Upper lobe of left lung (tissue), 6 donors: ENCODE results near the gene DMRTC2. TPM values are rescaled to one million over a fixed set of nuclear protein-coding genes. Genes with fewer than 3 reads are reported as not detected.

ENCODE experiments used
- ATAC-seq, 2 donors: fragments of 200-7000 bp; cut with Tn5 transposase; one replicate each; pipeline ENCODE4 v1.9.1; 2022; ENCODE audit warnings: mild to moderate bottlenecking in 2 of 2, moderate library complexity in 2 of 2; ENCODE audit not compliant: low FRiP score in 2 of 2
- DNase-seq, 2 donors: peaks; one replicate each; pipeline ENCODE4 v3.0.0-alpha.2; 2019 to 2020
- H3K27ac ChIP-seq, 4 donors: fragments of 200-600 bp; sonication (generic); one replicate each; pipeline ENCODE4 v1.5.1; 2016 to 2019
- H3K27me3 ChIP-seq, 4 donors: fragments of 200-600 bp; sonication (generic); one replicate each; pipeline ENCODE4 v1.5.1; 2017 to 2019
- H3K36me3 ChIP-seq, 4 donors: fragments of 200-600 bp; sonication (generic); one replicate each; pipeline ENCODE4 v1.5.1; 2016 to 2019
- H3K4me1 ChIP-seq, 4 donors: fragments of 200-600 bp; sonication (generic); one replicate each; pipeline ENCODE4 v1.5.1; 2018 to 2019
- H3K4me3 ChIP-seq, 4 donors: fragments of 200-600 bp; sonication (generic); one replicate each; pipeline ENCODE4 v1.5.1; 2017 to 2019; ENCODE audit warnings: mild to moderate bottlenecking in 2 of 4, moderate library complexity in 1 of 4
- H3K9me3 ChIP-seq, 4 donors: fragments of 200-600 bp; sonication (generic); one replicate each; pipeline ENCODE4 v1.5.1; 2018 to 2019
- CTCF ChIP-seq, 6 experiments: fragments of 450-650 bp in 4 of 6; fragments of 200-600 bp in 2 of 6; sonication (generic) in 2 of 6; IDR thresholded peaks; one replicate each; pipeline ENCODE4 v1.5.1; 2016 to 2019; ENCODE audit warnings: antibody characterized with exemption in 6 of 6
- EP300 ChIP-seq, 4 donors: sonication (generic); formaldehyde crosslinking; IDR thresholded peaks; one replicate each; pipeline ENCODE4 v1.5.1; 2017; ENCODE audit warnings: antibody characterized with exemption in 4 of 4, control low read depth in 2 of 4
- POLR2A ChIP-seq, 4 donors: fragments of 450-650 bp; IDR thresholded peaks; one replicate each; pipeline ENCODE4 v1.5.1; 2016 to 2017; ENCODE audit warnings: antibody characterized with exemption in 4 of 4, mild to moderate bottlenecking in 2 of 4
- POLR2AphosphoS5 ChIP-seq, 2 donors: sonication (generic); formaldehyde crosslinking; IDR thresholded peaks; one replicate each; pipeline ENCODE4 v1.5.1; 2017; ENCODE audit warnings: antibody characterized with exemption in 2 of 2
- WGBS, 2 donors: methylation state at CpG; one replicate each; pipeline ENCODE4 v1.1.5; 2017 to 2018; 5-methylcytosine and 5-hydroxymethylcytosine counted together
- small RNA-seq, 4 donors: library from RNA; depleted of rRNA; stranded (forward); fragments of <200 nt; gene quantifications; one replicate each; pipeline ENCODE3, GENCODE V24; 2016
- total RNA-seq, 6 donors: library from RNA; depleted of rRNA in 4 of 6; stranded (reverse); fragments of >200 nt in 4 of 6; gene quantifications; one replicate each; pipeline versions ENCODE4 v1.1.0 to v1.2.1, GENCODE V29; 2016 to 2021
- donor health status: DM: no; HTN: no; CAD: no; lungs with moderate emphysema.
- donor health status: DM: no; HTN: yes; CAD: no; lungs with severe emphysema.

DMRTC2 gene
- total RNA-seq, 6 donors from 2014 or later, result not detected

- no peak overlapping the region for H3K27ac ChIP-seq
- H3K4me1 ChIP-seq, result peaks cover 0 to 6% (median 0%) of the 10 kb centered on the region in 4 donors
- 100% methylated on average over 1 to 3 of the region's 3 CpGs for WGBS, 2 donors
- H3K27me3 ChIP-seq, result no peaks in the 10 kb centered on the region
- no peak overlapping the region for H3K4me3 ChIP-seq
- no peak for TF ChIP-seq EP300 (IDR thresholded peaks at IDR 0.05)
- no peak for TF ChIP-seq CTCF (IDR thresholded peaks at IDR 0.05)
- TF ChIP-seq POLR2AphosphoS5 (IDR thresholded peaks at IDR 0.05), result no peak
- no peak for TF ChIP-seq POLR2A (IDR thresholded peaks at IDR 0.05)
- DNase-seq (no peak), ATAC-seq (no peak)
- H3K36me3 ChIP-seq, result peaks cover 46 to 93% (median 85%) of the 10 kb centered on the region in 4 donors
- H3K9me3 ChIP-seq, result no peaks in the 10 kb centered on the region
Measured at GRCh38 chr19:41897181-41897580, 52.3 kb downstream of the DMRTC2 start.

DNA sequence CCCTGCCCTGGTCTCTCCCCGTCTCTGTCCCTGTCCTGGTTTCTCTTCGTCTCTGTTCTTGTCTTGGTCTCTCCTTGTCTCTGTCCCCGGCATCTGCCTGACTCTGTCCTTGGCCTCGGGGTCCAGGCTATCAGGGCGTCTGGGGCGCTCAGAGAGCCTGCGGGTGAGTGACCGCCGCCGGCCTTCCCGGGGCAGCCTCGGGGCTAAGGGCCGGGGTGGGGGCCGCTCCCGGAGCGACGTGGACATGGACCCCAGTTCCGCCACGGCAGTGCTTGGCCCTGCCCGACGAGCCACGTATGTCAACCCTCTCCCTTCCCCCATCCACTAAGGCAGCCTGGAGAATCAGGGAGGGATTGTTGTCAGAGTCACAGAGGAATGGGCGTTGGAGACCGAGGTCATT is 53.0 kb downstream of the DMRTC2 start:
- DNase-seq, result peak in 1 of 2 donors; percentile 77
- H3K4me1 ChIP-seq, result peaks cover 0 to 3% (median under 1%) of the 10 kb centered on the region in 4 donors
- H3K9me3 ChIP-seq, result no peaks in the 10 kb centered on the region
- no peak for TF ChIP-seq POLR2A (IDR thresholded peaks at IDR 0.05)
- no peak for TF ChIP-seq CTCF (IDR thresholded peaks at IDR 0.05)
- TF ChIP-seq POLR2AphosphoS5 (IDR thresholded peaks at IDR 0.05), result no peak
- TF ChIP-seq EP300 (IDR thresholded peaks at IDR 0.05), result no peak
- no peaks in the 10 kb centered on the region for H3K27me3 ChIP-seq
- H3K4me3 ChIP-seq, result no peak overlapping the region
- 90 to 93% methylated on average over 19 to 24 of the region's 24 CpGs for WGBS, 2 donors
- H3K36me3 ChIP-seq, result peaks cover 51 to 93% (median 85%) of the 10 kb centered on the region in 4 donors
- peak in 1 of 2 donors; percentile 26 for ATAC-seq
- no peak overlapping the region for H3K27ac ChIP-seq

GRCh38 chr19:41898235-41898634 is 53.4 kb downstream of the DMRTC2 start:
- Histone ChIP-seq H3K27me3 (no peaks in the 10 kb centered on the region), H3K4me1 (peaks cover 0 to 8% (median 3%) of the 10 kb centered on the region in 4 donors), H3K4me3 (no peak overlapping the region), H3K36me3 (peaks cover 55 to 95% (median 87%) of the 10 kb centered on the region in 4 donors), H3K9me3 (no peaks in the 10 kb centered on the region), H3K27ac (no peak overlapping the region)
- ATAC-seq (no peak), DNase-seq (peak in 1 of 2 donors; percentile 76)
- 95 to 96% methylated on average over 9 to 15 of the region's 15 CpGs for WGBS, 2 donors
- TF ChIP-seq CTCF (IDR thresholded peaks at IDR 0.05), result no peak
- TF ChIP-seq POLR2A (IDR thresholded peaks at IDR 0.05), result no peak
- no peak for TF ChIP-seq POLR2AphosphoS5 (IDR thresholded peaks at IDR 0.05)
- TF ChIP-seq EP300 (IDR thresholded peaks at IDR 0.05), result no peak

Small RNA genes lying within 50 kb of the gene (small RNA-seq; reads per million reads assigned to genes)
- gene MIR6797, result 0 to 0.55 (median 0) reads per million in 4 donors

Other genes with a start within 250 kb of the DMRTC2 start
- gene CEACAM4, start 218.0 kb upstream of the DMRTC2 start, total RNA-seq, result 1 to 10 TPM; 1.7 to 8.6 (median 5.0) TPM
- gene CEACAM7, start 156.8 kb upstream of the DMRTC2 start, total RNA-seq, result under 1 TPM in 3 of 6 donors, not detected in 3; 0.23 to 0.30 (median 0.27) TPM
- gene CEACAM5, start 136.4 kb upstream of the DMRTC2 start, total RNA-seq, result 10 to 100 TPM in 4 of 6 donors, 1 to 10 TPM in 2; 5.5 to 55.2 (median 23.8) TPM
- gene CEACAM6, start 89.5 kb upstream of the DMRTC2 start, total RNA-seq, result 100 to 1,000 TPM; 140 to 651 (median 539) TPM
- 1 to 10 TPM in 5 of 6 donors, not detected in 1; 1.4 to 6.0 (median 2.7) TPM for gene CEACAM3, start 48.5 kb upstream of the DMRTC2 start, total RNA-seq
- not detected for gene LYPD4, start 359 bp upstream of the DMRTC2 start, total RNA-seq
- 1,000 to 10,000 TPM in 5 of 6 donors, 100 to 1,000 TPM in 1; 677 to 2,013 (median 1,382) TPM for gene RPS19, start 15.2 kb downstream of the DMRTC2 start, total RNA-seq
- gene CD79A, start 32.2 kb downstream of the DMRTC2 start, total RNA-seq, result 1 to 10 TPM in 4 of 6 donors, under 1 TPM in 1, not detected in 1; 0.76 to 4.7 (median 4.1) TPM
- 100 to 1,000 TPM; 115 to 731 (median 233) TPM for gene ARHGEF1, start 38.1 kb downstream of the DMRTC2 start, total RNA-seq
- gene ERFL, start 83.4 kb downstream of the DMRTC2 start, total RNA-seq, result 1 to 10 TPM in 2 of 6 donors, under 1 TPM in 3, not detected in 1; 0.20 to 6.3 (median 0.49) TPM
- 100 to 1,000 TPM in 5 of 6 donors, 10 to 100 TPM in 1; 59.7 to 222 (median 163) TPM for gene RABAC1, start 114.3 kb downstream of the DMRTC2 start, total RNA-seq
- under 1 TPM in 4 of 6 donors, not detected in 2; under 0.01 to 0.51 (median 0.15) TPM for gene ATP1A3, start 149.2 kb downstream of the DMRTC2 start, total RNA-seq
- 1 to 10 TPM in 2 of 6 donors, under 1 TPM in 3, not detected in 1; 0.15 to 2.7 (median 0.54) TPM for gene GRIK5, start 225.2 kb downstream of the DMRTC2 start, total RNA-seq
- gene ZNF574, start 231.1 kb downstream of the DMRTC2 start, total RNA-seq, result 10 to 100 TPM in 4 of 6 donors, 1 to 10 TPM in 2; 9.2 to 26.4 (median 13.3) TPM